GM23338 (cell line): ENCODE results near the gene SAMHD1. TPM values are rescaled to one million over a fixed set of nuclear protein-coding genes. Genes with fewer than 3 reads are reported as not detected.

Source experiments
- ATAC-seq: fragments of 200-7000 bp; cut with Tn5 transposase; 3 replicates; pipeline ENCODE4 v1.9.1; 2020
- DNase-seq: peaks from one replicate; pipeline ENCODE4 v3.0.0-alpha.2; 2015; ENCODE audit warnings: low spot score
- H2AFZ ChIP-seq: fragments of 200-600 bp; sonication (generic); 2 replicates; pipeline ENCODE4 v1.8.0; 2016; ENCODE audit warnings: antibody characterized with exemption, mild to moderate bottlenecking, moderate library complexity
- H3F3A ChIP-seq: fragments of 200-600 bp; sonication (generic); replicated peaks from 2 replicates; pipeline ENCODE4 v1.8.0; 2017; ENCODE audit warnings: antibody characterized with exemption, mixed run types, low read depth
- H3K27ac ChIP-seq: fragments of 200-600 bp; sonication (generic); 2 replicates; pipeline ENCODE4 v1.6.1; 2016; ENCODE audit warnings: low read depth
- H3K27me3 ChIP-seq: fragments of 200-600 bp; sonication (generic); 2 replicates; pipeline ENCODE4 v1.8.0; 2016; ENCODE audit warnings: mild to moderate bottlenecking, mixed run types, moderate library complexity; ENCODE audit not compliant: insufficient read depth
- H3K36me3 ChIP-seq: fragments of 200-600 bp; sonication (generic); 2 replicates; pipeline ENCODE4 v1.8.0; 2016; ENCODE audit warnings: mild to moderate bottlenecking; ENCODE audit not compliant: insufficient read depth
- H3K4me1 ChIP-seq: fragments of 200-600 bp; sonication (generic); 2 replicates; pipeline ENCODE4 v1.8.0; 2016; ENCODE audit warnings: mild to moderate bottlenecking, moderate library complexity; ENCODE audit not compliant: insufficient read depth
- H3K4me2 ChIP-seq: fragments of 200-600 bp; sonication (generic); 2 replicates; pipeline ENCODE4 v1.7.1; 2017; ENCODE audit warnings: mixed run types
- H3K4me3 ChIP-seq: fragments of 200-600 bp; sonication (generic); 2 replicates; pipeline ENCODE4 v1.6.1; 2016; ENCODE audit warnings: mixed run types
- H3K79me2 ChIP-seq: fragments of 200-600 bp; sonication (generic); replicated peaks from 2 replicates; pipeline ENCODE4 v1.8.0; 2017; ENCODE audit warnings: mild to moderate bottlenecking; ENCODE audit not compliant: insufficient read depth
- H3K9me2 ChIP-seq: fragments of 200-600 bp; sonication (generic); 2 replicates; pipeline ENCODE4 v1.8.0; 2017; ENCODE audit not compliant: insufficient read depth
- H4K20me1 ChIP-seq: fragments of 200-600 bp; sonication (generic); replicated peaks from 2 replicates; pipeline ENCODE4 v1.8.0; 2017; ENCODE audit warnings: mild to moderate bottlenecking; ENCODE audit not compliant: insufficient read depth
- H3K27ac Mint-ChIP-seq: 2 replicates; pipeline ENCODE4 v1.8.0; 2020; ENCODE audit warnings: inconsistent platforms, mild to moderate bottlenecking, moderate library complexity, mixed read lengths
- H3K27me3 Mint-ChIP-seq: 3 replicates; pipeline ENCODE4 v1.8.0; 2022; ENCODE audit warnings: low read depth, mild to moderate bottlenecking, moderate library complexity, mixed read lengths, inconsistent platforms; ENCODE audit not compliant: insufficient read depth, poor library complexity
- H3K36me3 Mint-ChIP-seq: 3 replicates; pipeline ENCODE4 v1.8.0; 2021; ENCODE audit warnings: low read depth, mild to moderate bottlenecking, inconsistent platforms, moderate library complexity, mixed read lengths
- H3K4me1 Mint-ChIP-seq: 3 replicates; pipeline ENCODE4 v1.8.0; 2020; ENCODE audit warnings: mild to moderate bottlenecking, inconsistent platforms, mixed read lengths
- H3K4me3 Mint-ChIP-seq: 3 replicates; pipeline ENCODE4 v1.8.0; 2021; ENCODE audit warnings: moderate library complexity, mild to moderate bottlenecking, inconsistent platforms, mixed read lengths
- H3K9me3 Mint-ChIP-seq: 3 replicates; pipeline ENCODE4 v1.8.0; 2020; ENCODE audit warnings: moderate library complexity, mild to moderate bottlenecking, inconsistent platforms, mixed read lengths
- ETS1 ChIP-seq: IDR thresholded peaks from 2 replicates; pipeline ENCODE4 v1.6.1; 2016; ENCODE audit warnings: antibody characterized with exemption
- NANOG ChIP-seq: IDR thresholded peaks from 2 replicates; pipeline ENCODE4 v1.6.1; 2016; ENCODE audit warnings: antibody characterized with exemption, borderline replicate concordance
- REST ChIP-seq: IDR thresholded peaks from one replicate; pipeline ENCODE4 v1.6.1; 2018; ENCODE audit warnings: antibody characterized with exemption; ENCODE audit not compliant: unreplicated experiment
- STAT1 ChIP-seq: IDR thresholded peaks from one replicate; pipeline ENCODE4 v1.6.1; 2016; ENCODE audit warnings: antibody characterized with exemption; ENCODE audit not compliant: unreplicated experiment
- ZNF331 ChIP-seq: fragments of 250-450 bp; sonication (Bioruptor Pico); IDR thresholded peaks from 2 replicates; pipeline ENCODE4 v1.5.0; 2020; ENCODE audit warnings: low read depth, mild to moderate bottlenecking, moderate library complexity
- ZNF462 ChIP-seq: fragments of 250-450 bp; sonication (Bioruptor Pico); IDR thresholded peaks from 2 replicates; pipeline ENCODE4 v1.5.0; 2020; ENCODE audit warnings: mild to moderate bottlenecking, moderate library complexity
- polyA plus RNA-seq: library from polyadenylated mRNA; unstranded; fragments of >200 nt; fragmentation: Nextera tagmentation; extraction: Ambion mirVana; gene quantifications from 2 replicates; pipeline ENCODE4 v1.2.1, GENCODE V29; 2016
- total RNA-seq: library from RNA; depleted of rRNA; stranded (reverse); fragments of >200 nt; shearing (Covaris generic); gene quantifications from 2 replicates; pipeline ENCODE4 v1.2.3, GENCODE V29; 2014

SAMHD1 gene
- total and polyA plus RNA-seq, 2 experiments from 2014 or later: 21.9 to 45.4 TPM

GRCh38 chr20:36904690-36905089 is 46.8 kb downstream of the SAMHD1 start (continued):
- no peak for TF ChIP-seq ZNF462
- TF ChIP-seq STAT1: no peak
- no peak for TF ChIP-seq NANOG
- TF ChIP-seq ETS1: no peak
- no peak for TF ChIP-seq ZNF331

GRCh38 chr20:36895036-36895435 is 56.5 kb downstream of the SAMHD1 start:
- Mint-ChIP-seq H3K27ac (no peak overlapping the region), H3K4me3 (no peak overlapping the region), H3K9me3 (no peaks in the 10 kb centered on the region), H3K27me3 (peaks cover 1% of the 10 kb centered on the region), H3K4me1 (no peaks in the 10 kb centered on the region), H3K36me3 (peaks cover 13% of the 10 kb centered on the region)
- Histone ChIP-seq H3K9me2 (no peaks in the 10 kb centered on the region), H2AFZ (no peak overlapping the region), H3K36me3 (peaks cover 4% of the 10 kb centered on the region; the same call in 1 of the 2 replicates), H3K4me1 (no peaks in the 10 kb centered on the region), H3K79me2 (no peaks in the 10 kb centered on the region), H3K4me2 (no peak overlapping the region), H4K20me1 (no peaks in the 10 kb centered on the region; the same call in 1 of the 2 replicates), H3F3A (no peaks in the 10 kb centered on the region), H3K27ac (no peak overlapping the region), H3K27me3 (no peaks in the 10 kb centered on the region), H3K4me3 (no peak overlapping the region)
- DNase-seq (no peak), ATAC-seq (no peak)
- no peak for TF ChIP-seq NANOG
- TF ChIP-seq REST: no peak
